Astrocyte (in vitro differentiated cells and primary cell): ENCODE results near the gene AK8. TPM values are rescaled to one million over a fixed set of nuclear protein-coding genes. Genes with fewer than 3 reads are reported as not detected.

Experiments
- DNase-seq: peaks from one replicate; pipeline ENCODE4 v3.0.0-alpha.2; 2010; ENCODE audit warnings: low read depth
- FAIRE-seq: peaks from 2 replicates; lab custom pipeline; 2011; peaks lifted over from hg19 to GRCh38; lab: Jason Lieb, UNC
- H2AFZ ChIP-seq: 2 replicates; pipeline ENCODE4 v1.6.0; 2012; ENCODE audit warnings: low read depth, low read length, inconsistent platforms
- H3K27ac ChIP-seq: 2 replicates; pipeline ENCODE4 v1.5.1; 2011; ENCODE audit warnings: low read depth, low read length, inconsistent platforms
- H3K27me3 ChIP-seq: 2 replicates; pipeline ENCODE4 v1.6.0; 2011; ENCODE audit warnings: low read length, inconsistent platforms; ENCODE audit not compliant: insufficient read depth
- H3K36me3 ChIP-seq: 2 replicates; pipeline ENCODE4 v1.5.1; 2011; ENCODE audit warnings: low read length, inconsistent platforms; ENCODE audit not compliant: insufficient read depth
- H3K4me1 ChIP-seq: 2 replicates; pipeline ENCODE4 v1.5.1; 2011; ENCODE audit warnings: low read length, inconsistent platforms; ENCODE audit not compliant: insufficient read depth
- H3K4me2 ChIP-seq: 2 replicates; pipeline ENCODE4 v1.6.0; 2012; ENCODE audit warnings: low read length, inconsistent platforms
- H3K4me3 ChIP-seq: 2 replicates; pipeline ENCODE4 v1.5.1; 2011; ENCODE audit warnings: low read depth, mild to moderate bottlenecking, low read length, inconsistent platforms; ENCODE audit not compliant: insufficient read depth
- H3K79me2 ChIP-seq: 2 replicates; pipeline ENCODE4 v1.6.0; 2012; ENCODE audit warnings: mild to moderate bottlenecking, low read length, inconsistent platforms; ENCODE audit not compliant: insufficient read depth
- H3K9ac ChIP-seq: 2 replicates; pipeline ENCODE4 v1.6.0; 2012; ENCODE audit warnings: mild to moderate bottlenecking, low read length, inconsistent platforms
- H3K9me3 ChIP-seq: 2 replicates; pipeline ENCODE4 v1.5.1; 2012; ENCODE audit warnings: low read depth, mild to moderate bottlenecking, low read length, inconsistent platforms; ENCODE audit not compliant: insufficient read depth
- H4K20me1 ChIP-seq: 2 replicates; pipeline ENCODE4 v1.6.0; 2012; ENCODE audit warnings: low read length, inconsistent platforms; ENCODE audit not compliant: insufficient read depth
- H3K27ac Mint-ChIP-seq: one replicate; pipeline ENCODE4 v1.8.0; 2021; ENCODE audit warnings: mild to moderate bottlenecking, mixed read lengths; ENCODE audit not compliant: unreplicated experiment
- H3K27me3 Mint-ChIP-seq: one replicate; pipeline ENCODE4 v1.8.0; 2021; ENCODE audit warnings: low read depth, mixed read lengths; ENCODE audit not compliant: unreplicated experiment
- H3K36me3 Mint-ChIP-seq: one replicate; pipeline ENCODE4 v1.8.0; 2021; ENCODE audit warnings: low read depth, mixed read lengths; ENCODE audit not compliant: unreplicated experiment
- H3K4me1 Mint-ChIP-seq: one replicate; pipeline ENCODE4 v1.8.0; 2021; ENCODE audit warnings: low read depth, mixed read lengths; ENCODE audit not compliant: unreplicated experiment
- H3K4me3 Mint-ChIP-seq: one replicate; pipeline ENCODE4 v1.8.0; 2021; ENCODE audit warnings: mild to moderate bottlenecking, moderate library complexity, mixed read lengths; ENCODE audit not compliant: unreplicated experiment
- H3K9me3 Mint-ChIP-seq: one replicate; pipeline ENCODE4 v1.8.0; 2021; ENCODE audit warnings: mild to moderate bottlenecking, mixed read lengths; ENCODE audit not compliant: unreplicated experiment
- EZH2 ChIP-seq: IDR thresholded peaks from 2 replicates; pipeline ENCODE4 v1.6.1; 2012; ENCODE audit warnings: mild to moderate bottlenecking, low read length, inconsistent platforms; ENCODE audit not compliant: insufficient read depth
- total RNA-seq: library from RNA; stranded (reverse); gene quantifications from 2 replicates; pipeline ENCODE4 v1.2.1, GENCODE V29; 2021
- TF ChIP-seq, protein P1 (sequence below): IDR thresholded peaks from 2 replicates; pipeline ENCODE4 v1.5.1; 2011; ENCODE audit warnings: low read depth, mild to moderate bottlenecking, inconsistent platforms, low read length, moderate library complexity; ENCODE audit not compliant: insufficient read depth

Gene AK8
- total RNA-seq, 1 donor from 2014 or later = 0.27 TPM

DNA sequence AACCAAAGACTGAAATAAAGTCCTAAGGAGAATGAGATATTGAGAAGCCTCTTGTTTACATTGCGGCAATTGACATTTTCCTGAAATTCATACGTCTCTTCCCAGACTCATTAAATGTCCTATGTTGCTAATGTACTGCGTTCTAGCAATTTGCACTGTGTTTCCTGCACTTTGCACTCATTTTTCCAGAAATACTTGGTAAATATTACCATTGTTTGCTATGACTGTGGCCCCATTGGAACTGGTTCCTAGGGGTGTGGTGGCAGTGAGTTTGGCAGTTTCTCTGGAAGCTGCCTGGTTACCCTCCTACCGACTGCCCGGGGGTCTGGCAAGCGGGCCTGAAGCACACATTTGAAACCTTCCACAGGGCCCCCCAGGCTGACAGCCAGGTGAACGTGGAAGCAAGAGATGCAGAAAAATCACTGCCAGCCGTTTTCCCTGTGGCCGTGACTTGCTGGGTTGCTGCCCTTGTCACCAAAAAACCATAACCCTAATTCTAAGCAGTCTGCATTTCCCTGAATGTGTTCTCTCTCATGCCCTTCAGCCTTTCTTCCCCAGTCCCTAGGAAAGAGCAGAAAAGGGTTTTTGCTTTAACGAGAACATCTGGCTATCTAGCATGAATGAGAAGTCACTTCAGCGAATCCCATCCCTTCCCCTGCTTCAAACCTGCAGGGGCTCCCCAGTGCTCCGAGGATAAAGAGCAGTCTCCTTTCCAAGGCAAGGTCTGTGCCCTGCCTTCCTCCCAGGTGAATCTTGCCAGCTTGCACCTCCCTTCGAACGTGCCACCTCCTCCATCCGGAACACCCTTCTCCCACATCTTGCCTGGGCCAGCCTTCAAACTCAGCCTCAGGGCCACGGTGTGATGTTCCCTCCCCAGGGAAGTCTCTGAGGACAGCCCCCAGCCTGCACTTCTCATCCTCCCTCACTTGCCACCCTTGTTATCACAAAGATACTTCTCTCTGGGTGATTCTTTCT lies 84.2 kb downstream of the AK8 start:
- H3K9me3 Mint-ChIP-seq = peaks cover 9% of the 10 kb centered on the region
- H3K27me3 Mint-ChIP-seq = peaks cover 59% of the 10 kb centered on the region
- no peak overlapping the region for H3K4me3 ChIP-seq
- no peaks in the 10 kb centered on the region for H3K36me3 ChIP-seq
- no peak overlapping the region for H3K27ac Mint-ChIP-seq
- H3K79me2 ChIP-seq = no peaks in the 10 kb centered on the region
- no peak overlapping the region for H3K9ac ChIP-seq
- peaks cover 21% of the 10 kb centered on the region for H3K27me3 ChIP-seq
- no peaks in the 10 kb centered on the region for H3K9me3 ChIP-seq
- no peak for TF ChIP-seq EZH2
- TF ChIP-seq, protein P1, sequence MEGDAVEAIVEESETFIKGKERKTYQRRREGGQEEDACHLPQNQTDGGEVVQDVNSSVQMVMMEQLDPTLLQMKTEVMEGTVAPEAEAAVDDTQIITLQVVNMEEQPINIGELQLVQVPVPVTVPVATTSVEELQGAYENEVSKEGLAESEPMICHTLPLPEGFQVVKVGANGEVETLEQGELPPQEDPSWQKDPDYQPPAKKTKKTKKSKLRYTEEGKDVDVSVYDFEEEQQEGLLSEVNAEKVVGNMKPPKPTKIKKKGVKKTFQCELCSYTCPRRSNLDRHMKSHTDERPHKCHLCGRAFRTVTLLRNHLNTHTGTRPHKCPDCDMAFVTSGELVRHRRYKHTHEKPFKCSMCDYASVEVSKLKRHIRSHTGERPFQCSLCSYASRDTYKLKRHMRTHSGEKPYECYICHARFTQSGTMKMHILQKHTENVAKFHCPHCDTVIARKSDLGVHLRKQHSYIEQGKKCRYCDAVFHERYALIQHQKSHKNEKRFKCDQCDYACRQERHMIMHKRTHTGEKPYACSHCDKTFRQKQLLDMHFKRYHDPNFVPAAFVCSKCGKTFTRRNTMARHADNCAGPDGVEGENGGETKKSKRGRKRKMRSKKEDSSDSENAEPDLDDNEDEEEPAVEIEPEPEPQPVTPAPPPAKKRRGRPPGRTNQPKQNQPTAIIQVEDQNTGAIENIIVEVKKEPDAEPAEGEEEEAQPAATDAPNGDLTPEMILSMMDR = no peak
- no peak overlapping the region for H3K4me2 ChIP-seq
- no peak for DNase-seq
- H3K36me3 Mint-ChIP-seq = no peaks in the 10 kb centered on the region
- no peak for FAIRE-seq
- H3K4me3 Mint-ChIP-seq = no peak overlapping the region
- no peaks in the 10 kb centered on the region for H4K20me1 ChIP-seq
- H3K4me1 ChIP-seq = no peaks in the 10 kb centered on the region
- H3K27ac ChIP-seq = no peak overlapping the region
- no peaks in the 10 kb centered on the region for H3K4me1 Mint-ChIP-seq
- no peak overlapping the region for H2AFZ ChIP-seq

DNA sequence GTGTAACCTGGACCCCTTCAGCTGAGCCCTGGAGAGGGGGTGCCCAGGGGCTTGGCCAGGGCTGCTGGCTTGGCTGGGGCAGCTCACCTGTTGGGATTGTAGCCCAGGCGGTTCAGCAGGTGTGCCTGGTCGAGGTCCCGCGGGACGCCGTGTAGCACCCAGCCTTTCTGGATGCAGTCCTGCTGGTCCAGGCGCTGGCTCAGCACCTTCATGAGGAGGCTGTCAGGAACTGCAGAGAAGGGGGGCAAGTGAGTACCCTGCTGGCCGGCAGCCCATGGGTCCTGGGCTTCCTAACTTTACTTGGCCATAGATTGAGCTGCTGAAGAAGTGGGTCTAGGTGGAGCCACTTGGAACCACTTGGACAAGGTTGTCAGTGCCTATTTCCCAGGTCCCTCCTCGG lies 85.5 kb downstream of the AK8 start:
- no peaks in the 10 kb centered on the region for H3K4me1 ChIP-seq
- Mint-ChIP-seq H3K4me3 (no peak overlapping the region), H3K27ac (no peak overlapping the region), H3K9me3 (peaks cover 9% of the 10 kb centered on the region), H3K4me1 (peaks cover 4% of the 10 kb centered on the region), H3K36me3 (no peaks in the 10 kb centered on the region), H3K27me3 (peaks cover 48% of the 10 kb centered on the region)
- H3K4me3 ChIP-seq = no peak overlapping the region
- no peak overlapping the region for H3K4me2 ChIP-seq
- H2AFZ ChIP-seq = no peak overlapping the region
- H4K20me1 ChIP-seq = no peaks in the 10 kb centered on the region
- peaks cover 17% of the 10 kb centered on the region for H3K27me3 ChIP-seq
- H3K27ac ChIP-seq = no peak overlapping the region
- no peak overlapping the region for H3K9ac ChIP-seq
- H3K79me2 ChIP-seq = no peaks in the 10 kb centered on the region
- no peak for FAIRE-seq
- TF ChIP-seq, protein P1 = no peak
- TF ChIP-seq EZH2 = no peak
- no peaks in the 10 kb centered on the region for H3K36me3 ChIP-seq
- H3K9me3 ChIP-seq = no peaks in the 10 kb centered on the region
- DNase-seq = no peak
